BJ (cell line): Measurements from ENCODE around the gene EYA2. TPM values are rescaled to one million over a fixed set of nuclear protein-coding genes. Genes with fewer than 3 reads are reported as not detected.
"Not testable (repeated sequence)": the region's sequence is repeated elsewhere in the genome, so short reads cannot be mapped to it uniquely, and the experiment has no call there.

Source experiments
- CTCF ChIA-PET: fragments of 350-600 bp; formaldehyde crosslinking; extraction: SDS; loops from one replicate; lab custom pipeline; 2021; ENCODE audit warnings: antibody characterized with exemption, inconsistent platforms; lab: Yijun Ruan, JAX
- POLR2A ChIA-PET: fragments of 300-600 bp; sonication (Branson Sonifier 250); formaldehyde crosslinking; extraction: SDS; loops from one replicate; lab custom pipeline; 2021; ENCODE audit warnings: antibody characterized with exemption; lab: Charles Lee
- DNase-seq: peaks from one replicate; pipeline ENCODE4 v3.0.0-alpha.2; 2011; ENCODE audit warnings: low read depth
- H3K27me3 ChIP-seq: 2 replicates; pipeline ENCODE4 v1.6.0; 2011; ENCODE audit warnings: low read length; ENCODE audit not compliant: control insufficient read depth, insufficient read depth
- H3K36me3 ChIP-seq: 2 replicates; pipeline ENCODE4 v1.5.1; 2011; ENCODE audit warnings: low read length; ENCODE audit not compliant: control insufficient read depth, insufficient read depth
- H3K4me3 ChIP-seq: 2 replicates; pipeline ENCODE4 v1.5.1; 2011; ENCODE audit warnings: low read depth, mild to moderate bottlenecking, control low read depth, low read length
- polyA plus RNA-seq: library from polyadenylated mRNA; depleted of rRNA; stranded (reverse); fragments of >200 nt; gene quantifications from 2 replicates; pipeline ENCODE4 v1.2.3, GENCODE V29; 2011
- TF ChIP-seq, protein P1 (sequence below): IDR thresholded peaks from 2 replicates; pipeline ENCODE4 v1.5.1; 2011; ENCODE audit warnings: low read depth, mild to moderate bottlenecking, control low read depth, inconsistent platforms, low read length, moderate library complexity; ENCODE audit not compliant: insufficient read depth

The EYA2 gene
- polyA plus RNA-seq, 1 experiment: 1.5 TPM

DNA sequence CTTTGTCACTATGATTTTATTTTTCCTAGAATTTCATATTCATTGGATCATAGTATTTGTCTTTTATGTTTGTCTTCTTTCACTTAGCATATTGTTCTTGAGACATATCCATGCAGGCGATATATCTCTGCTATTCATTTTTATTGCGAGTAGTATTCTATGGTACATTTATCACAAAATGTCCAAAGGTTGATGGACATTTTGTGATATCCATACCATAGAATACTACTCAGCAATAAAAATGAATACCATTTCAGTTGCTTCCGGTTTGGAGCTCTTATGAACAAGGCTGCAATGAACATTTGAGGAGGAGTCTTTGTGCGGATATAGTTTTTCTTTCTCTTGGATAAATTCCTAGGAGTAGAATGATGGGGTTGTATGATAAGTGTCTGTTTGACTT, 28.8 kb upstream of the EYA2 start:
- ChIA-PET POLR2A (no interaction called here), CTCF (no interaction called here)
- H3K4me3 ChIP-seq: no peak overlapping the region
- TF ChIP-seq, protein P1, sequence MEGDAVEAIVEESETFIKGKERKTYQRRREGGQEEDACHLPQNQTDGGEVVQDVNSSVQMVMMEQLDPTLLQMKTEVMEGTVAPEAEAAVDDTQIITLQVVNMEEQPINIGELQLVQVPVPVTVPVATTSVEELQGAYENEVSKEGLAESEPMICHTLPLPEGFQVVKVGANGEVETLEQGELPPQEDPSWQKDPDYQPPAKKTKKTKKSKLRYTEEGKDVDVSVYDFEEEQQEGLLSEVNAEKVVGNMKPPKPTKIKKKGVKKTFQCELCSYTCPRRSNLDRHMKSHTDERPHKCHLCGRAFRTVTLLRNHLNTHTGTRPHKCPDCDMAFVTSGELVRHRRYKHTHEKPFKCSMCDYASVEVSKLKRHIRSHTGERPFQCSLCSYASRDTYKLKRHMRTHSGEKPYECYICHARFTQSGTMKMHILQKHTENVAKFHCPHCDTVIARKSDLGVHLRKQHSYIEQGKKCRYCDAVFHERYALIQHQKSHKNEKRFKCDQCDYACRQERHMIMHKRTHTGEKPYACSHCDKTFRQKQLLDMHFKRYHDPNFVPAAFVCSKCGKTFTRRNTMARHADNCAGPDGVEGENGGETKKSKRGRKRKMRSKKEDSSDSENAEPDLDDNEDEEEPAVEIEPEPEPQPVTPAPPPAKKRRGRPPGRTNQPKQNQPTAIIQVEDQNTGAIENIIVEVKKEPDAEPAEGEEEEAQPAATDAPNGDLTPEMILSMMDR: no peak
- no peaks in the 10 kb centered on the region for H3K27me3 ChIP-seq
- H3K36me3 ChIP-seq: no peaks in the 10 kb centered on the region
- no peak for DNase-seq

GRCh38 chr20:46870041-46870440, 24.6 kb upstream of the EYA2 start:
- CTCF ChIA-PET: interaction anchor here (1.1 kb wide), 1 partner anchor 13 kb away, joined by 5 read pairs; no protein-coding TSS in a partner anchor
- H3K27me3 ChIP-seq: 0 out of 2 replicates have a peak, but pooled peaks cover 2% of the 10 kb centered on the region
- no peak overlapping the region for H3K4me3 ChIP-seq
- no peaks in the 10 kb centered on the region for H3K36me3 ChIP-seq
- POLR2A ChIA-PET: no interaction called here
- TF ChIP-seq, protein P1: no peak
- DNase-seq: no peak

- Histone ChIP-seq H3K4me3 (no peak overlapping the region), H3K27me3 (0 out of 2 replicates have a peak, but pooled peaks cover 2% of the 10 kb centered on the region), H3K36me3 (no peaks in the 10 kb centered on the region)
- DNase-seq: no peak
- POLR2A ChIA-PET: interaction anchor here (0.6 kb wide), 1 partner anchor 147 kb away, joined by 6 read pairs; no protein-coding TSS in a partner anchor
- TF ChIP-seq, protein P1: no peak
- CTCF ChIA-PET: interaction anchor here (1.6 kb wide), 1 partner anchor 9 kb away, joined by 3 read pairs; no protein-coding TSS in a partner anchor
Observed at GRCh38 chr20:46872328-46873211, 22.1 kb upstream of the EYA2 start.

DNA sequence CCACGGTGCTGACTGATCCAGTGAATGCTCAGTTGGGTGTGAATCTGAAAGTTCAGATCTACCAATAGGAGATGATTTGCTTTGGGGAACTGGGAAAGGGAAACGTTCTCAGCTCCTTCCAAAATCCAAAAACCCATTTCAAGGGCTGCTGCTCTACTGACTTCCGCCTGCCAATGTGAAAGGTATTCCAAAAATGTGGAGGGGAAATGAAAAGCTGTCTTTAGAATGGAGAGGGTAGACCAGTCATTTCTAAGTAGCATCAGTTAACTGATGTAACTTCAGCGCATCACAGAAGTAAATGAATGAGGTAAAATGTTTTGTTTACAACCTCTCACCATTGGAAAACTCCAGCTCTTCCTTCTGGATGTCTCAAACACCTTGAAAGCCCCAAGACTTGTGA, 19.6 kb upstream of the EYA2 start:
- ChIA-PET CTCF (interaction anchor here (0.9 to 1.1 kb wide), 2 partner anchors 116 to 117 kb away, joined by 3 read pairs; no protein-coding TSS in a partner anchor), POLR2A (no interaction called here)
- no peak for DNase-seq

GRCh38 chr20:46879386-46879785, 15.3 kb upstream of the EYA2 start:
- Histone ChIP-seq H3K4me3 (no peak overlapping the region), H3K36me3 (no peaks in the 10 kb centered on the region), H3K27me3 (peaks cover 4% of the 10 kb centered on the region)
- DNase-seq: no peak
- TF ChIP-seq, protein P1: no peak
- POLR2A ChIA-PET: no interaction called here
- CTCF ChIA-PET: no interaction called here

More for the DNA sequence above, 19.6 kb upstream of the EYA2 start:
- H3K4me3 ChIP-seq: no peak overlapping the region
- TF ChIP-seq, protein P1: no peak
- H3K27me3 ChIP-seq: 0 out of 2 replicates have a peak, but pooled peaks cover 2% of the 10 kb centered on the region
- no peaks in the 10 kb centered on the region for H3K36me3 ChIP-seq

- H3K36me3 ChIP-seq, H3K27me3 ChIP-seq, POLR2A ChIA-PET, H3K4me3 ChIP-seq, CTCF ChIA-PET, DNase-seq: not testable (repeated sequence)
Observed at GRCh38 chr20:46879963-46880362, 14.7 kb upstream of the EYA2 start.
